Activated CD4-positive, CD25-positive, alpha-beta regulatory T cell treated with anti-CD3 and anti-CD28 coated beads, Interleukin-2, amount 50 U/mL, for 24 hours (primary cell): ENCODE measurements around the gene OR6N1.

Experiments used
- ATAC-seq, 2 donors: fragments of 150-1000 bp; cut with Tn5 transposase; one replicate each; pipeline ENCODE4 v1.10.0; 2021; ENCODE audit warnings: mild to moderate bottlenecking in 1 of 2, moderate library complexity in 1 of 2

Gene OR6N1

GRCh38 chr1:158735848-158736247, 36.1 kb downstream of the OR6N1 start:
- ATAC-seq = no peak

GRCh38 chr1:158732524-158732923, 39.5 kb downstream of the OR6N1 start:
- no peak for ATAC-seq

GRCh38 chr1:158731707-158732106, 40.3 kb downstream of the OR6N1 start:
- ATAC-seq = no peak

GRCh38 chr1:158730453-158730852, 41.5 kb downstream of the OR6N1 start:
- ATAC-seq = no peak

- ATAC-seq = no peak
Measured at GRCh38 chr1:158728510-158729225, 43.3 kb downstream of the OR6N1 start.

GRCh38 chr1:158724442-158724841, 47.6 kb downstream of the OR6N1 start:
- ATAC-seq = no peak

- ATAC-seq = no peak
Measured at GRCh38 chr1:158720620-158721019, 51.4 kb downstream of the OR6N1 start, which contains the start of gene OR6K3. TSS of gene OR6K3 (minus strand) at chr1:158720720. CDS start at chr1:158718115, 2,605 bp downstream.

DNA sequence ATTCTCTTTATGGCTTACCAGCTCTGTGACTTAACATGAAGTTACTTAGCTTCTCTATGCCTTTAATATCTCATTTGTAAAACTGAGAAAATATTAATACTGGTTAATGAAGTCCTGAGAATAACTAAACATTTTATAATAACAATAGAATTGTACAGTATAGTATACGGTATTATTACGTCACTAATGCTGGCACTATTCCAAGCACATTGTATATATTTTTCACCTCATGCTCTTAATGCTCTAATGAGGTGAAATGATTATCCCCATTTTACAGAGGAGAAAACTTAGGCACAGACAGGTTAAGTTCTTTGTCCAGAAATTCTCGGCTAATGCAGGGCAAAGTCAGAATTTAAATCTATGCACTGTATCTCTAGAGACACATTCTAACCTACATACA, 52.3 kb downstream of the OR6N1 start:
- no peak for ATAC-seq

DNA sequence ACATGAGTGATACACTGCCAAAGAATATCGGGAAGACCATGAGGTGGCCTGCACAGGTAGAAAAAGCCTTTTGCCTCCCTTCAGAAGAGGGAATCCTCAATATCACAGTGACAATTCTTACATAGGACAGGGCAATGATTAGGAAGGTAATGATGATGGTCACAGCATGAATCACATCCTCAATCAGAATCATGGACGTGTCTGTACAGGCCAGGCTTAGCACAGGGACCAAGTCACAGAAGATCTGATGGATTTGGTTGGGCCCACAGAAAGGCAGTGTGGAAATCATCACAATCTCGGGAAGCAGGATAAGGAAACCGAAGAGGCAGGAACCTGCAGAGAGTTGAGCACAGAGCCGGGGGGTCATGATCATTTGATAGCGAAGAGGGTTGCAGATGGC, 54.7 kb downstream of the OR6N1 start:
- ATAC-seq = no peak

DNA sequence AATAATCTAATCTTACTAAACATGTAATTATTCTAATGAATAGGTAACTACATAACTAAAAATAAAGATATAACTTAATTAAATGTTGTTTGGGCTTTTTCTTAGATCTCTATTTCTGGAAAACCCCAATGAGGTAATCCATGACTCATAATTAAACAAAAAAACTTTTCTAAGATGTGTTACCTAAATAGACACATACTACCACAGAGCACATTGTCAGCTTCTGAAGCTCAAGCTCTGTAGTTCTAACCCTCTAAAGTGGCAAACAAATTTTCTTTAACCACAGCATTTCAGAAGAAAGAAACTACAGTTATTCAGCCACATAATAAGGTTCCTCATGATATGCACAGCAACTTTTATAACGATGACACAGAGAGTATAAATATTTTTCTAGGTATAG, 55.7 kb downstream of the OR6N1 start:
- ATAC-seq = peak; percentile 85 to 91

- no peak for ATAC-seq
Measured at GRCh38 chr1:158714754-158715153, 57.2 kb downstream of the OR6N1 start.
